Ishikawa (cell line): ENCODE data around the gene FRMD5.

Experiments
- CEBPB ChIP-seq: IDR thresholded peaks from 2 replicates; pipeline ENCODE4 v1.6.1; 2012
- CREB1 ChIP-seq: IDR thresholded peaks from 2 replicates; pipeline ENCODE4 v1.6.1; 2012; ENCODE audit warnings: low read depth
- EGR1 ChIP-seq: IDR thresholded peaks from 2 replicates; pipeline ENCODE4 v1.6.1; 2012
- EP300 ChIP-seq: IDR thresholded peaks from 2 replicates; pipeline ENCODE4 v1.6.1; 2012; ENCODE audit warnings: borderline replicate concordance
- FOXM1 ChIP-seq: IDR thresholded peaks from 2 replicates; pipeline ENCODE4 v1.6.1; 2012; ENCODE audit warnings: low read depth, borderline replicate concordance
- NFIC ChIP-seq: IDR thresholded peaks from 2 replicates; pipeline ENCODE4 v1.6.1; 2012
- RAD21 ChIP-seq: IDR thresholded peaks from 2 replicates; pipeline ENCODE4 v1.6.1; 2012; ENCODE audit warnings: low read depth
- REST ChIP-seq: IDR thresholded peaks from 2 replicates; pipeline ENCODE4 v1.6.1; 2012; ENCODE audit warnings: low read depth, mild to moderate bottlenecking
- TAF1 ChIP-seq: IDR thresholded peaks from 2 replicates; pipeline ENCODE4 v1.6.1; 2012; ENCODE audit warnings: low read depth, mild to moderate bottlenecking
- TCF12 ChIP-seq: IDR thresholded peaks from 2 replicates; pipeline ENCODE4 v1.6.1; 2012; ENCODE audit warnings: low read depth
- TEAD4 ChIP-seq: IDR thresholded peaks from 2 replicates; pipeline ENCODE4 v1.6.1; 2012
- USF1 ChIP-seq: IDR thresholded peaks from 2 replicates; pipeline ENCODE4 v1.6.1; 2012
- YY1 ChIP-seq: IDR thresholded peaks from 2 replicates; pipeline ENCODE4 v1.6.1; 2012; ENCODE audit warnings: low read depth
- ZBTB7A ChIP-seq: IDR thresholded peaks from 2 replicates; pipeline ENCODE4 v1.6.1; 2012; ENCODE audit warnings: low read depth
- TF ChIP-seq, protein P1 (sequence below): IDR thresholded peaks from 2 replicates; pipeline ENCODE4 v1.6.1; 2012

The FRMD5 gene

DNA sequence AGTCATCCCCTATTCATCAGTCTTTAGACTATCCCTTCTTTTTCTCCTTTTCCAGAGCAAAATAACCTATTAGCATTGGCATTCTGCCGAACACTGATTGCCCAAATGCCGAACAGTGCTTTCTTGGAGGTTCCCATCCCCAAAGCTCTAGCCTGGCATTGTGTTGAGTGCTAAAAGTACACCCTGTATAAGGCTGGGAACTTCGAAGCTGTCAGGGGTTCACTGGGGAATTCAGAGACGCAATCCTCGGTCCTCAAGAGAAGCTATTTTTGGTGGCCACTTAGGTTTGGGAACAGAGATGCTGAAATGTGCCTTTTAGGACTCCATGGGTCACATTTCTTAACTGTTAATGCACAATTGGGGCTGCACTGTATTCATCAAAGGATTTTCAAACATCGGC is 8.4 kb downstream of the FRMD5 start:
- TF ChIP-seq EP300: no peak
- TF ChIP-seq ZBTB7A: no peak
- no peak for TF ChIP-seq USF1
- no peak for TF ChIP-seq CEBPB
- no peak for TF ChIP-seq TAF1
- TF ChIP-seq TEAD4: no peak
- TF ChIP-seq YY1: no peak
- no peak for TF ChIP-seq FOXM1
- TF ChIP-seq RAD21: no peak

DNA sequence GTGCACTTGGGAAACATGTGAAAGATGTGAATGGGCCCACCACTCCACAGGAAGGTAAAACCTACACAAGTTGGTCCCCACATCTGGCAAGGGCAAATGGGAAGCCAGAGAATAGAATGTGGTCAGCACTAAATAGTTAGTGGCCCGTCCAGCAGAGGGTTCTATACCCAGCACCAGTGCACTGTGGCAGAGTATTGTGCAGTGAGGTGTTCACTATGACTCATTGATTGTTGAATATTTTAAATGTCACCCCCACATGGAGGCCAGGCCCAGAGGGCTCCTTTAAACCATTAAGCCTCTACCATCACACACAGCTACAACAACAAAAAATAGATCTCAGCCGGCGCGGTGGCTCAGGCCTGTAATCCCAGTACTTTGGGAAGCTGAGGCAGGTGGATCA is 11.7 kb downstream of the FRMD5 start:
- TF ChIP-seq CREB1 (no peak), TEAD4 (no peak), NFIC (no peak), TAF1 (no peak), USF1 (no peak), EGR1 (no peak), FOXM1 (no peak), YY1 (no peak), TCF12 (no peak), ZBTB7A (no peak), EP300 (no peak)

GRCh38 chr15:44181410-44181809 is 13.7 kb downstream of the FRMD5 start:
- TF ChIP-seq FOXM1: no peak
- TF ChIP-seq TCF12: no peak
- no peak for TF ChIP-seq ZBTB7A
- TF ChIP-seq CREB1: no peak
- no peak for TF ChIP-seq RAD21
- TF ChIP-seq USF1: no peak
- TF ChIP-seq, protein P1, sequence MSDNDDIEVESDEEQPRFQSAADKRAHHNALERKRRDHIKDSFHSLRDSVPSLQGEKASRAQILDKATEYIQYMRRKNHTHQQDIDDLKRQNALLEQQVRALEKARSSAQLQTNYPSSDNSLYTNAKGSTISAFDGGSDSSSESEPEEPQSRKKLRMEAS: no peak
- TF ChIP-seq TAF1: no peak
- TF ChIP-seq YY1: no peak
- TF ChIP-seq CEBPB: no peak
- no peak for TF ChIP-seq EGR1
- TF ChIP-seq EP300: no peak

DNA sequence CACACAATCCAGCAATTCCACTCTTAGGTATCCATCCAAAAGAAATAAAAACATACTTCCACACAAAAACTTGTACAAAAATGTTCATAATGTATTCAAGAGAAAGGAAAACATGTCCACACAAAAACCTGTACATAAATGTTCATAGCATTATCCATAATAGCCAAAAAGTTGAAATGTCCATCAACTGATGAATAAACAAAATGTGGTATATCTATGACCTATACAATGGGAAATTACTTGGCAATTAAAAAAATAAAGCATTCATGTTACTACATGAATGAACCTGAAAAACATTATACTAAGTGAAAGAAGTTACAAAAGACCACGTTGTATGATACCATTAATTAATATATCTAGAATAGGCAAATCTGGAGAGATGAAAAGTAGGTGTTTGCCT is 17.9 kb downstream of the FRMD5 start:
- TF ChIP-seq NFIC: no peak
- TF ChIP-seq FOXM1: no peak
- no peak for TF ChIP-seq RAD21
- no peak for TF ChIP-seq TEAD4
- TF ChIP-seq EGR1: no peak
- no peak for TF ChIP-seq REST
- TF ChIP-seq TAF1: no peak
- TF ChIP-seq CREB1: no peak

DNA sequence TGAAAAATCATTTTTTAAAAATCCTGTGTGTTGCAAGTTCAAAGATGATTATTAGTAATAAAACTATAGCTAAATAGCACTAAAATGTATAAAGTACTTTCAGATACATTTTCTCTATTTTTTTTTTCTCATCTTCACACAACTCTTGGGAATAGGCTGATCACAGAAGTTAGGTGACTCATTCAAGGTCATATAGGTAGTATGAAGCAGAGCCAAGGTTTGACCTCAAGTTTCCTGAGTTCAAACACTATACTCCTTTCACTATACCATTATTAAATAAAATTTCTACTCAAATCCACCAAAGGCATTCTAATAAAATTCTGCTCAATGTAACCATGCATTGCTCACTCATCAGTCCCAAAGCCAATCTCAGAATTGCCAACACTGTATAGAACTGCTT is 21.3 kb downstream of the FRMD5 start:
- TF ChIP-seq TEAD4 (no peak), USF1 (no peak), YY1 (no peak), EP300 (no peak)

DNA sequence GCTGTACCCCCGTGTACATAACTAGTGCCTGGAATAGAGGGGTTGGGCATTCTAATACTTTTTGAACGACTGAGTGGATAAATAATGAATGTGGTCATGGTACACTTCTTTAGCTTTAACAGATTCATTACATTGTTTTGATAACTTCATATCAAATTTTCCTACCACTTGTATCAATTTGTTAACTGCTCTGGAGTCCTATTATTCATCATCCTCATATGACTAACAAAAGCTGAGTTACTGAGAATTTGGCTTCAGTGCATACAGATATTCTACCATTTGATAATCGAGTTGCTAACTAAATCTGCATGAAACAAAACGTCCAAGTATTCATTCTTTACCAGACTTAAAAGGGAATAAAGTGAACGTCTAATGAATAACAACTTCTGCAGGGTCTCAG is 31.7 kb downstream of the FRMD5 start:
- TF ChIP-seq CREB1: no peak
- TF ChIP-seq, protein P1: no peak

DNA sequence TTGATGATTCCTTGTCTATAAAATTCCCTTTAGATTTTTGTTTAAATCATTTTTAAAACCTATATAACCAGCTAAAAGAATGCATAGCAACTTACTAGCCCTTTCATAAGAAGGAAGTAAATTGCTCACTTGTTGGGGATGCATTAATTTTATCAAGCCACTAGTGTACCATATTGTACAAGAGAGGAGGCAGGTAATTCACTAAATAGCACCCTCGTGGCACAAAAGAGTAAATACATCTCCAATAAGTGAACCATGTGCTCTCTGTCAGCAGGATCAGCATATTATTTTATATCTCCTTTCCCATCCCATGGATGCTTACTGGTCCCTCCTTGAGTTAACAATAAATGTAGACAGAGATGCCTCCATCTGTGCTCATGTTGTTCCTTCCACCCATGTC is 34.3 kb downstream of the FRMD5 start:
- TF ChIP-seq CREB1 (no peak), EP300 (no peak), EGR1 (no peak), REST (no peak), TEAD4 (no peak), TAF1 (no peak), RAD21 (no peak), ZBTB7A (no peak), TCF12 (no peak), YY1 (no peak), NFIC (no peak)
- TF ChIP-seq, protein P1: no peak
